Panc1 (cell line): ENCODE results near the gene PRKAG2. TPM values are rescaled to one million over a fixed set of nuclear protein-coding genes. Genes with fewer than 3 reads are reported as not detected.

Source experiments
- ATAC-seq: fragments of 200-7000 bp; cut with Tn5 transposase; 2 replicates; pipeline ENCODE4 v1.9.1; 2020; ENCODE audit warnings: mild to moderate bottlenecking, moderate library complexity
- BruUV-seq: library from RNA; stranded (reverse); fragments of 400-500 nt; replicated peaks from 2 replicates; lab custom pipeline; 2021; lab: Mats Ljungman, UMichigan
- CTCF ChIA-PET: fragments of 300-600 bp; sonication (Branson Sonifier 250); formaldehyde crosslinking; loops from one replicate; lab custom pipeline; 2022; ENCODE audit warnings: antibody characterized with exemption; lab: Charles Lee
- POLR2A ChIA-PET: fragments of 300-600 bp; sonication (Branson Sonifier 250); formaldehyde crosslinking; loops from one replicate; lab custom pipeline; 2022; ENCODE audit warnings: antibody characterized with exemption; lab: Charles Lee
- DNase-seq: peaks from one replicate; pipeline ENCODE4 v3.0.0-alpha.2; 2010; ENCODE audit warnings: low read depth, low spot score
- H3K27ac ChIP-seq: 2 replicates; pipeline ENCODE4 v1.5.1; 2011; ENCODE audit warnings: mild to moderate bottlenecking, low read length, inconsistent platforms
- H3K27me3 ChIP-seq: fragments of 200-500 bp; sonication (Bioruptor generic); 2 replicates; pipeline ENCODE4 v1.6.0; 2014; ENCODE audit warnings: low read length, inconsistent platforms; ENCODE audit not compliant: control insufficient read depth, insufficient read depth
- H3K36me3 ChIP-seq: fragments of 200-500 bp; sonication (Bioruptor generic); 2 replicates; pipeline ENCODE4 v1.5.1; 2014; ENCODE audit warnings: inconsistent platforms, mild to moderate bottlenecking, low read length, moderate library complexity; ENCODE audit not compliant: control insufficient read depth, insufficient read depth
- H3K4me1 ChIP-seq: 2 replicates; pipeline ENCODE4 v1.5.1; 2011; ENCODE audit warnings: inconsistent platforms, mild to moderate bottlenecking, low read length, moderate library complexity; ENCODE audit not compliant: control insufficient read depth, insufficient read depth
- H3K4me3 ChIP-seq, 2 experiments: 2 replicates each; pipeline ENCODE4 v1.5.1; 2011 to 2012; ENCODE audit warnings: low read depth in 2 of 2, low read length in 2 of 2, mild to moderate bottlenecking in 2 of 2, inconsistent platforms in 1 of 2, moderate library complexity in 1 of 2
- H3K9me3 ChIP-seq: fragments of 200-500 bp; sonication (Bioruptor generic); 2 replicates; pipeline ENCODE4 v1.5.1; 2014; ENCODE audit warnings: low read depth, mild to moderate bottlenecking, inconsistent platforms, low read length, moderate library complexity; ENCODE audit not compliant: control insufficient read depth, insufficient read depth
- POLR2AphosphoS5 ChIP-seq: IDR thresholded peaks from 2 replicates; pipeline ENCODE4 v1.6.1; 2012; ENCODE audit warnings: mild to moderate bottlenecking, low read depth, low read length, moderate library complexity
- SIN3A ChIP-seq: IDR thresholded peaks from 2 replicates; pipeline ENCODE4 v1.6.1; 2012; ENCODE audit warnings: low read depth, mild to moderate bottlenecking, low read length, moderate library complexity, borderline replicate concordance; ENCODE audit not compliant: insufficient read depth
- TCF7L2 ChIP-seq: IDR thresholded peaks from 2 replicates; pipeline ENCODE4 v1.6.1; 2011; ENCODE audit warnings: mild to moderate bottlenecking, low read depth, low read length, inconsistent platforms
- in situ Hi-C: cut with HindIII; loops from 2 replicates; pipeline ENCODE4 v1.10.0; 2016; ENCODE audit warnings: low sequenced_read_pairs, low pct_unique_long_range_greater_than_20kb
- intact Hi-C: fragments of 100-400 bp; cut with micrococcal nuclease; formaldehyde crosslinking; loops from one replicate; pipeline ENCODE4 v1.10.0; 2022; ENCODE audit not compliant: unreplicated experiment
- total RNA-seq: library from RNA; stranded (reverse); gene quantifications from one replicate; pipeline ENCODE4 v1.2.1, GENCODE V29; 2021; ENCODE audit not compliant: unreplicated experiment
- TF ChIP-seq, protein P1 (sequence below): fragments of 450-650 bp; IDR thresholded peaks from 2 replicates; pipeline ENCODE4 v1.5.1; 2017; ENCODE audit warnings: mild to moderate bottlenecking
- TF ChIP-seq, protein P2 (sequence below), 2 experiments: IDR thresholded peaks; 2 replicates each; pipeline ENCODE4 v1.6.1; 2011 to 2012; ENCODE audit warnings: low read depth in 2 of 2, control low read depth in 1 of 2, low read length in 1 of 2, mild to moderate bottlenecking in 1 of 2, moderate library complexity in 1 of 2; ENCODE audit not compliant: insufficient read depth in 1 of 2

The PRKAG2 gene
- total RNA-seq, 1 experiment from 2014 or later: 71.6 TPM

DNA sequence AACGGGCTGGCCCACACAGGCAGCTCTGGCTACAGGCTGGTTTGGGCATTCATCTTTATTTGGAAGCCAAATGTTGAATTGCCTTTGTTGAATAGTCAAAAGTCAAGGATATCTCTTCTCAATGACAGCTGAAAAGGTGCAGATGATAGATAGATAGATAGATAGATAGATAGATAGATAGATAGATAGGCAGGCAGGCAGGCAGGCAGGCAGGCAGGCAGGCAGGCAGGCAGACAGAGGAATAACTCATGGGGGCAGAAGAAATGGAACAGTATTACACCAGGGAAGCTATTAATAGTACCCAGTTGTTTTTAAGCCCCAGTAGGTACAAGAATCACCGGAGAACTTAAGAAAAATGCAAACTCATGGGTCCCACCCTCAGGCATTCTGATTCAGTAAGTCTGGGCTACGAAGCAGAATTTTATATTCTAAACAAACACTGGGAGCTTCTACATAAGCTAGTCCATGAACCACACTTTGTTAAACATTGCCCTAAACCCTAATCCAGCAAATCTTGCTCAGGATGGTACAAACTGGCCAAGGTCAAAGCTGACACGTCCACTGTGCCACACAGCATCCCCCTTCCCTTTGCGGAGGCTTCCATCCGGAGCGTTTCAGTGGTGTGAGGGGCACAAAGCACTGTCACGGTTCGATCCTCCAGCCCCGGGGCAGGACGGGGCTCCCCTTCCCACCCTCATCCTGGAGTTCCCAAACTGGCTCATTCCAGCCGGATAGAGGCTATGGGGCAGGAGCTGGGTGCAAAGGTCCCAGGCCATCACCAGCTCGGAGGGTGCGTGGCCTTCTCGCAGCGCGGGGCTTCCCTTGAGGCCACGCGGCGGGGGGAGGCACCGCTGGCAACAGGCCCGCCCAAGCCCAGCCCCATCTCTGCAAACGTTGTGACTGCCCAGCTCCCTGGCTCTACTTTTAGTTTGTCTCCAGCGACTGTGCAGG lies 6.7 kb downstream of the PRKAG2 start:
- TF ChIP-seq, protein P1, sequence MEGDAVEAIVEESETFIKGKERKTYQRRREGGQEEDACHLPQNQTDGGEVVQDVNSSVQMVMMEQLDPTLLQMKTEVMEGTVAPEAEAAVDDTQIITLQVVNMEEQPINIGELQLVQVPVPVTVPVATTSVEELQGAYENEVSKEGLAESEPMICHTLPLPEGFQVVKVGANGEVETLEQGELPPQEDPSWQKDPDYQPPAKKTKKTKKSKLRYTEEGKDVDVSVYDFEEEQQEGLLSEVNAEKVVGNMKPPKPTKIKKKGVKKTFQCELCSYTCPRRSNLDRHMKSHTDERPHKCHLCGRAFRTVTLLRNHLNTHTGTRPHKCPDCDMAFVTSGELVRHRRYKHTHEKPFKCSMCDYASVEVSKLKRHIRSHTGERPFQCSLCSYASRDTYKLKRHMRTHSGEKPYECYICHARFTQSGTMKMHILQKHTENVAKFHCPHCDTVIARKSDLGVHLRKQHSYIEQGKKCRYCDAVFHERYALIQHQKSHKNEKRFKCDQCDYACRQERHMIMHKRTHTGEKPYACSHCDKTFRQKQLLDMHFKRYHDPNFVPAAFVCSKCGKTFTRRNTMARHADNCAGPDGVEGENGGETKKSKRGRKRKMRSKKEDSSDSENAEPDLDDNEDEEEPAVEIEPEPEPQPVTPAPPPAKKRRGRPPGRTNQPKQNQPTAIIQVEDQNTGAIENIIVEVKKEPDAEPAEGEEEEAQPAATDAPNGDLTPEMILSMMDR: no peak
- TF ChIP-seq TCF7L2 (no peak), POLR2AphosphoS5 (no peak), SIN3A (no peak)
- TF ChIP-seq, protein P2, sequence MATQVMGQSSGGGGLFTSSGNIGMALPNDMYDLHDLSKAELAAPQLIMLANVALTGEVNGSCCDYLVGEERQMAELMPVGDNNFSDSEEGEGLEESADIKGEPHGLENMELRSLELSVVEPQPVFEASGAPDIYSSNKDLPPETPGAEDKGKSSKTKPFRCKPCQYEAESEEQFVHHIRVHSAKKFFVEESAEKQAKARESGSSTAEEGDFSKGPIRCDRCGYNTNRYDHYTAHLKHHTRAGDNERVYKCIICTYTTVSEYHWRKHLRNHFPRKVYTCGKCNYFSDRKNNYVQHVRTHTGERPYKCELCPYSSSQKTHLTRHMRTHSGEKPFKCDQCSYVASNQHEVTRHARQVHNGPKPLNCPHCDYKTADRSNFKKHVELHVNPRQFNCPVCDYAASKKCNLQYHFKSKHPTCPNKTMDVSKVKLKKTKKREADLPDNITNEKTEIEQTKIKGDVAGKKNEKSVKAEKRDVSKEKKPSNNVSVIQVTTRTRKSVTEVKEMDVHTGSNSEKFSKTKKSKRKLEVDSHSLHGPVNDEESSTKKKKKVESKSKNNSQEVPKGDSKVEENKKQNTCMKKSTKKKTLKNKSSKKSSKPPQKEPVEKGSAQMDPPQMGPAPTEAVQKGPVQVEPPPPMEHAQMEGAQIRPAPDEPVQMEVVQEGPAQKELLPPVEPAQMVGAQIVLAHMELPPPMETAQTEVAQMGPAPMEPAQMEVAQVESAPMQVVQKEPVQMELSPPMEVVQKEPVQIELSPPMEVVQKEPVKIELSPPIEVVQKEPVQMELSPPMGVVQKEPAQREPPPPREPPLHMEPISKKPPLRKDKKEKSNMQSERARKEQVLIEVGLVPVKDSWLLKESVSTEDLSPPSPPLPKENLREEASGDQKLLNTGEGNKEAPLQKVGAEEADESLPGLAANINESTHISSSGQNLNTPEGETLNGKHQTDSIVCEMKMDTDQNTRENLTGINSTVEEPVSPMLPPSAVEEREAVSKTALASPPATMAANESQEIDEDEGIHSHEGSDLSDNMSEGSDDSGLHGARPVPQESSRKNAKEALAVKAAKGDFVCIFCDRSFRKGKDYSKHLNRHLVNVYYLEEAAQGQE (IDR thresholded peaks at IDR 0.05; ENCODE audit: insufficient read depth in 1 of 2, low read depth in 2 of 2, low read length in 1 of 2): no peak
- DNase-seq (no peak), ATAC-seq (no peak)
- Histone ChIP-seq H3K27ac (no peak overlapping the region), H3K9me3 (no peaks in the 10 kb centered on the region), H3K36me3 (no peaks in the 10 kb centered on the region), H3K27me3 (no peaks in the 10 kb centered on the region; the same call in 1 of the 2 replicates), H3K4me3 (no peak overlapping the region), H3K4me1 (peaks cover 3% of the 10 kb centered on the region)
- BruUV-seq: no TSS peak
- CTCF ChIA-PET: no interaction called here
- intact Hi-C loops (loop anchor here (10.0 kb wide), 1 partner anchor 85 kb away; no protein-coding TSS in a partner anchor), in situ Hi-C loops (no loop called here)
- POLR2A ChIA-PET: no interaction called here

DNA sequence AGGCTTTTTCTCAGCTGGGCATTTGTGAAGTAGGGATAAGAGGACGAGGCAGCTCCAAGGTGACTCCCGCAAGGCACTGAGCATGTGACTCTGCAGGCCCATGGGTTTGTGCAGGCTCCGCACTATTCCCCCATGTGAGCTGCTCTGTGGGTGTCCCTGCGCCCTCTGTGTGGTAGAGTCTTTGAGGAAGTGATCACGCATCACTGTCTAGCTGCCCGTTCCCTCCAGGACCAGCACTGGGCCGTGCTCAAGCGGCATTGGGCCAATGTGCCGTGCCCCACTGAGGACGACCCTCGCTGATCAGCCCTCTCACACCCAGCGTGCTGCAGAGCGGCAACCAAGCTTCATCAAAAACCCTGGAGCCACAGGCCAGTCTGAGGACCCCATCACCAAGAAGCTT lies 7.5 kb downstream of the PRKAG2 start:
- H3K27me3 ChIP-seq: no peaks in the 10 kb centered on the region
- in situ Hi-C loops (no loop called here), intact Hi-C loops (no loop called here)
- DNase-seq (no peak), ATAC-seq (no peak)
- no peak overlapping the region for H3K27ac ChIP-seq
- H3K36me3 ChIP-seq: no peaks in the 10 kb centered on the region
- H3K4me3 ChIP-seq: no peak overlapping the region
- no peaks in the 10 kb centered on the region for H3K9me3 ChIP-seq
- POLR2A ChIA-PET: no interaction called here
- TF ChIP-seq, protein P2 (IDR thresholded peaks at IDR 0.05; ENCODE audit: insufficient read depth in 1 of 2, low read depth in 2 of 2, low read length in 1 of 2): no peak
- TF ChIP-seq SIN3A (no peak), POLR2AphosphoS5 (no peak), TCF7L2 (no peak)
- TF ChIP-seq, protein P1: no peak
- no TSS peak for BruUV-seq
- H3K4me1 ChIP-seq: no peaks in the 10 kb centered on the region
- CTCF ChIA-PET: no interaction called here
